WI38 (cell line): Measurements from ENCODE around the gene TGFB2.

Experiments
- H3K4me3 ChIP-seq: 2 replicates; pipeline ENCODE4 v1.5.1; 2011; ENCODE audit warnings: low read depth, mild to moderate bottlenecking, control low read depth, low read length
- CTCF ChIP-seq: IDR thresholded peaks from 2 replicates; pipeline ENCODE4 v1.5.1; 2012; ENCODE audit warnings: low read depth, mild to moderate bottlenecking, control low read depth, low read length

Gene TGFB2

GRCh38 chr1:218426343-218426657 lies 81.2 kb downstream of the TGFB2 start:
- TF ChIP-seq CTCF = no peak
- no peak overlapping the region for H3K4me3 ChIP-seq

GRCh38 chr1:218429301-218429700 lies 84.2 kb downstream of the TGFB2 start:
- no peak overlapping the region for H3K4me3 ChIP-seq
- no peak for TF ChIP-seq CTCF

- no peak for TF ChIP-seq CTCF
Observed at GRCh38 chr1:218430346-218430745, 85.2 kb downstream of the TGFB2 start.

GRCh38 chr1:218430822-218431221 lies 85.7 kb downstream of the TGFB2 start:
- H3K4me3 ChIP-seq = no peak overlapping the region
- no peak for TF ChIP-seq CTCF

More at GRCh38 chr1:218430346-218430745, 85.2 kb downstream of the TGFB2 start:
- no peak overlapping the region for H3K4me3 ChIP-seq

- TF ChIP-seq CTCF = no peak
Observed at GRCh38 chr1:218431476-218431875, 86.3 kb downstream of the TGFB2 start.

GRCh38 chr1:218433744-218434143 lies 88.6 kb downstream of the TGFB2 start:
- no peak for TF ChIP-seq CTCF

More at GRCh38 chr1:218431476-218431875, 86.3 kb downstream of the TGFB2 start:
- no peak overlapping the region for H3K4me3 ChIP-seq

GRCh38 chr1:218435528-218435927 lies 90.4 kb downstream of the TGFB2 start:
- no peak for TF ChIP-seq CTCF
- no peak overlapping the region for H3K4me3 ChIP-seq

More at GRCh38 chr1:218433744-218434143, 88.6 kb downstream of the TGFB2 start:
- H3K4me3 ChIP-seq = no peak overlapping the region
